Activated CD8-positive, alpha-beta memory T cell treated with anti-CD3 and anti-CD28 coated beads, Interleukin-2, amount 50 U/mL, for 1 hour (primary cell): Measurements from ENCODE around the gene OTOF.

Experiments used
- DNase-seq: peaks from one replicate; pipeline ENCODE4 v3.0.0-alpha.2; 2020; ENCODE audit errors: extremely low read depth

OTOF gene

GRCh38 chr2:26465981-26466471 is 11.9 kb downstream of the OTOF start:
- DNase-seq, result no peak

GRCh38 chr2:26465266-26465925 is 12.5 kb downstream of the OTOF start:
- DNase-seq, result no peak

GRCh38 chr2:26464390-26465265 is 13.3 kb downstream of the OTOF start:
- DNase-seq, result no peak

- DNase-seq, result no peak
Observed at GRCh38 chr2:26463244-26464192, 14.4 kb downstream of the OTOF start.

- no peak for DNase-seq
Observed at GRCh38 chr2:26462511-26463243, 15.2 kb downstream of the OTOF start.

- DNase-seq, result no peak
Observed at GRCh38 chr2:26462100-26462499, 15.8 kb downstream of the OTOF start.

- DNase-seq, result no peak
Observed at GRCh38 chr2:26461601-26462023, 16.3 kb downstream of the OTOF start.

GRCh38 chr2:26460613-26461031 is 17.3 kb downstream of the OTOF start:
- no peak for DNase-seq

- DNase-seq, result no peak
Observed at GRCh38 chr2:26459991-26460612, 17.8 kb downstream of the OTOF start.

GRCh38 chr2:26458365-26459042 is 19.4 kb downstream of the OTOF start:
- DNase-seq, result no peak

- DNase-seq, result no peak
Observed at GRCh38 chr2:26457695-26458364, 20.1 kb downstream of the OTOF start.

- DNase-seq, result no peak
Observed at GRCh38 chr2:26457251-26457666, 20.7 kb downstream of the OTOF start.

GRCh38 chr2:26456440-26457250 is 21.3 kb downstream of the OTOF start:
- DNase-seq, result no peak

- DNase-seq, result no peak
Observed at GRCh38 chr2:26455670-26456439, 22.1 kb downstream of the OTOF start.

GRCh38 chr2:26455037-26455669 is 22.8 kb downstream of the OTOF start:
- DNase-seq, result no peak

- DNase-seq, result no peak
Observed at GRCh38 chr2:26454561-26455001, 23.3 kb downstream of the OTOF start.
